Measurements from ENCODE around the gene SIK1.
"Not testable (repeated sequence)": the region's sequence is repeated elsewhere in the genome, so short reads cannot be mapped to it uniquely, and the experiment has no call there.

Gene SIK1

DNA sequence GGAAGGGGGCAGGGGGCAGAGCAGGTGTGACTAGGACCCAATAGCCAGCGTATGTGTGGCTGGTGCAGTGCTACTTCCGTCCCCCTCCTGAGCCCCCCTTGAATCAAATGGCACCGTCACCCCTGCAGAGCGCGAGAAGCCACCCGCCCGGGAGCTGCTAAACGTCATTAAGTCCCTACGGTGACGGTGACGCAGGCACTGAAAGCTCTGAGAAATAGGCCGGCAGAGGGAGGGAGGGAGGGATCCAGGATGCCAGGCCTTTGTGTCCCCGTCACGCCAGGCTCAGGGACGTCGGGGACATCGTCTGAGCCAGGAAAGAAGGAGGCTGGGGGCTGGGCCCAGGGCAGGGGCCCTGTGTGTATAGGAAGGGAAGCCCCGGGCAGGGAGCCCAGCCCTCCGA, 43.6 kb downstream of the SIK1 start:
- DNase-seq: not testable (repeated sequence)

GRCh38 chr21:43382902-43383301, 44.0 kb downstream of the SIK1 start:
- not testable (repeated sequence) for DNase-seq

GRCh38 chr21:43380852-43381533, 45.9 kb downstream of the SIK1 start:
- not testable (repeated sequence) for DNase-seq

DNA sequence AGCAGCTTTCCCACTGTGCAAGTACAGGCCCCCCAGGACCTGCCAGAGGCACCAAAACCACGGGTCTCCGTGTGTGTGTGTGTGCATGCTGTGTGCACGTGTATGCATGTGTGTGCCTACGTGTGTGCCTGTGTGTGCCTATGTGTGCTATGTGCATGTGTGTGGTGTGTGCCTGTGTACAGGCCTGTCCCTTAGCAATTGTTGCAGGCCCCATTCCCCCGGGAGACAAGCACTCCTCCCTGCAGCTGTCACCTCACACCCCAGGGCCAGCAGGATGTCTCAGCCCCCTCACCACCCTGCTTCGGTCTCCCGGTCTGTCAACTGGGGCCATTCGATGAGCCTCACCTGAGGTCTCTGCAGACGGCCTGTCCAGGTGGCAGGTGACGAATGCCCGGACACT, 46.6 kb downstream of the SIK1 start:
- DNase-seq: not testable (repeated sequence)

DNA sequence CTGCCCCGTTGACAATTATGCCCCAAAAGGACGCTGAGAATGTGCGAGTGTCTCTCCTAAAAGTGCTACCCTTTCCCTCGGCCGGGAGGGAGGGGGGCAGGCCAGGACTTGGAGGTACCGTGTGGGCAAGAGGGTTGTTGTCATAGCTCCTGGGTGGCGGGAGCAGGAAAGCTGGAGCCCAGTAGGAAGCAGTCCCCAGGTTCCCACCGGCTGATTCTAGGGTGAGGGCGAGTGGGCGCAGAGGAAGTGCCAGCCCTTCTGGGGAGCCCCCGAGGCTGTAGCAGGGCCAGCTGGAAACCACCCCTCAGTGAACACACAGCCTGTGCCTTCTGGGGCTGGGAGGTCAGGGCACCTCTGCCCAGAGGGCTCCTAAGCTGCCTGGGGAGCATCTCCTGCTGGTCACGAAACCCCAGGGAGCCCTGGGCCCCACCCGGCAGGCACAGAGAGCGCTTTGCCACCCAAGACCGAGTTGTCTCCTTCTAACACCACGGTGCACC, 47.3 kb downstream of the SIK1 start:
- not testable (repeated sequence) for DNase-seq

- DNase-seq: no peak
Measured at GRCh38 chr21:43376478-43376882, 50.5 kb downstream of the SIK1 start.

- DNase-seq: no peak
Measured at GRCh38 chr21:43375837-43376477, 51.0 kb downstream of the SIK1 start.

DNA sequence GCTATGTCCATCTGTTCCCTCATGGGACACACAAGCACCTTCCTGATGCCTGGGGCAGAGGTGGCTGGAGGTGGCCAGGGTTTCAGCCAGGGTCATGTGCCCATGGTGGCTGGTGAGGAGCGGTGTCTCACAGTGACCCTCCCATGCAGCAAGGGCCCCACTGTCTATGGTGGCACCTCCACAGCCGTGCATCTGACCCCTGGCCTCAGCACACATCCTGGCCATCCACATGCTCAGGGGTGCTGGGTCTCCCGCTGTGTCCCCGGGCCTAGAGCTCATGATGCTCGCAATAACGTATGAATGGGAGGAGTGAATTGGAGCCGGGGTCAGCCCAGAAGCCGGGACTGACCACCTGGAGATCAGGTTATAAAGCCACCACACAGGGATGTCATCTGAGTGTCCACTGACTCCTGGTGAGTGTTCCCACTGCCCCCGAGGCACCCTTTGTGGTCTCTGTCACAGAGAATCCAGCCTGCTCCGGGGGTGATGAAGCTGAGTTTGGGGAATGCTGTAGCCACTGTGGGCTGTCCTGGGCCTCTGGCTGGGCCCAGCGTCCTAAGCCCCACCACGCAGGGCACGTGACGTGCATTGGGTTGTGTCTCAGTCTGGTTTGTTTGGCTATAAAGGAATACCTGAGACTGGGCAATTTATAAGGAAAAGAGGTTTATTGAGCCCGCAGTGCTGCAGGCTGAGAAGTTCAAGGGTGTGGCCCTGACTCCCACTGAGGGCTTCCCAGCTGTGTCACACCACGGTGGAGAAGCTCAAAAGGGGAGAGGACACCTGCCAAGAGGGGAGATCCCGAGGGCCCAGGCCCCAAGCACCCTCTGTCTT, 51.7 kb downstream of the SIK1 start:
- no peak for DNase-seq

GRCh38 chr21:43374228-43374885, 52.6 kb downstream of the SIK1 start:
- DNase-seq: no peak

GRCh38 chr21:43373362-43374227, 53.3 kb downstream of the SIK1 start:
- no peak for DNase-seq

DNA sequence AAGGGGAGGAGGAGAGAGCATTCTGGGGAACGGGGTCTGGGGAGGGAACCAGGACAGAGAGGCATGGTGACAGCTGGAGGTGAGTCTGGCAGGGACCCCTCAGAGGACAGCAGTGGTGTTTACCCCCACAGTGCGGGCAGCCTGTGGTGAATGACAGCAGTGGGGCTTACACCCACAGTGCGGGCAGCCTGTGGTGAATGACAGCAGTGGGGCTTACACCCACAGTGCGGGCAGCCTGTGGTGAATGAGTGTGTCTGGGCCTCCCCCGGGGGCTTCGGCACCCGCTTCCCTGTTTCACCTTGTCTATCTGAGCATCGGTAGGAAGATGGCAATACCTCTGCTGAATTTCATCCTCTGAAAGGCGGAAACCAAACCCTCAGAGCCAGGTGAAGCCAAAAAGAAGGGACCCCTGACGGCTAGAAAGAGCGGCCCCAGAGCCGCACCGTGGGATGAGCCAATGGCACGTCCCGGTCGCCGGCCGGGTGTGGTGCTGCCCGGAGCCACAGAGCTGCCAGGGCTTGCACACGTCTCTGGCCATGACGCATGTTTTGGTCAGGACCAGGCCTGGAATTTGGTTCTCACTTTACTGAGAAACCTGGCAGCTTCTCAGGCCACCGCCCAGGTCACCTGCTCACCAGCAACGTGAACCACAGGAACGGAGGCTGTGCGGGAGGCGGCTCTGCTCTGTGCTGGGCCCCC, 54.1 kb downstream of the SIK1 start:
- DNase-seq: no peak

GRCh38 chr21:43371786-43372185, 55.1 kb downstream of the SIK1 start:
- no peak for DNase-seq

GRCh38 chr21:43370888-43371570, 55.9 kb downstream of the SIK1 start:
- no peak for DNase-seq

DNA sequence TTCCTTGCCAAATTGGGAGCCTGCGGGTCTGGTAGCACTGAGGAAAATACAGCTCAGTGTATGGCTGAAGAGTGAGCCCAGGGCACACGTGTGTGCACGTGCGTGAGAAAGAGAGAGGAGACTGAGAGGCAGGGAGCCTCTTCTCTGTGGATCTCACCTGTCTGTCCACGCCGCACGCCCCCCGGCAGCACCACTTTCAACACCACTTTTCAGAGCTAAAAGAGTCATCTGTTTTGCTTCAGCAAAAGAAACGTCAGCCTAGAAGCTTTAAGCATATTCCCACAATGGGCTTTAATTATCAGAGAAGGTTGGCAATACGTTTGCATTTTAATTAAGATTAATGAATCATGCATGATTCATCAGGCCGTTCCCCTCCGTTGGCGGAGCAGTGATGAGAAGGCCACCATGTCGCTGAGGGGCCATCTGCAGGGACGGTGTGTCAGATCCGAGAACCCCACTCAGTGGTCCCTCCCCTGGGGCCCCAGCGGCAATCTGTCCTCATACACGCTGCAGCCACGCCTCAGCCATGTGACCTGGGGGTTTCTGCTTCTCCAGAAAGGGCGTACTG, 56.8 kb downstream of the SIK1 start:
- DNase-seq: no peak

- no peak for DNase-seq
Measured at GRCh38 chr21:43369596-43370090, 57.3 kb downstream of the SIK1 start.

DNA sequence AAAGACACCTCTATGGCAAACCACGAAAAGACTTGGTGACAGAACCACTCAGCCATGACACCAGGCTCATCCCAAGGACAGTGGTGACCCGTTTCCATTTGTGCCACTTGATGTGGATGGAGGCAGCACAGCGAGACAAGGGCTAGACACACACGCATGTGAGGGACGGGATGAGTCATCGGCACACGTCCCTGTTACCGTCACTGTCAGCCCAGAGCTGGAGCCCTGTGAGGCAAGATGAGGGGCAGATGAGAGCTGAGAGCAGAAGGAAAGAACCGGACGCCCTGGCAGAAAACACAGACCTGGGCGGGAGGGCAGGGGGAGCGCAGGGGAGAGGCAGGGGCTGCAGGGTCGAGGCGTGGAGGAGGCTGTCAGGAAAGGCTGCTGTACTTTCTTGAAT, 57.8 kb downstream of the SIK1 start:
- DNase-seq: no peak

DNA sequence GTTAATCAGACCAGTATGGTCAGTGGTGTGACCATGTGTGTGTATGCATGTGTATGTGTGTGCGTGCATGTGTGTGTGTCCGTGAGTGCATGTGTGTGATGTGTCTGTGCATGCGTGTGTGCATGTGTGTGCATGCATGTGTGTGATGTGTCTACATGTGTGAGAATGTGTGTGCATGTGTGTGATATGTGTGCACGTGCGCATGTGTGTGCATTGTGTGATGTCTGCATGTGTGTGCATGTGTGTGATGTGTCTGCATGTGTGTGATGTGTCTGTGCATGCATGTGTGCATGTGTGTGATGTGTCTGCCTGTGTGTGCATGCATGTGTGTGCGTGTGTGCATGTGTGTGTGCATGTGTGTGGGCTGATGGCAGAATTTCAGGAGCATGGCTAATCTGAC, 58.2 kb downstream of the SIK1 start:
- DNase-seq: no peak

DNA sequence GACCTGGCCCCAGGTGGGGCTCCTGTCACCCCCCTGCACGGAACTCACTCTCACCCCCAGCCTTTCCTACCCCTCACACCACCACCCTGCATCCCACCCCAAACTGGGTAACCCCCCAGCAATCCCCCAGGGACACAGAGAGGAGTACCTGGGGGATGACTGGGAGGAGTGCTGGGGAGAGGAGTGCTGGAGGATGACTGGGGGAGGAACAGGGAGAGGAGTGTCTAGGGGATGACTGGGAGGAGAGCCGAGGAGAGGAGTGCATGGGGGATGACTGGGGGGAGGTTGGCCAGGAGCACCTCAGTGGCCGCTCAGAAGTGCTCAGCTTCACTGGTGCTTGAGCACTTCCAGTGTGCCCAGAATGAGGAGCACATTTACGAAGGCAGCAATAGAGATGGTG, 59.1 kb downstream of the SIK1 start:
- no peak for DNase-seq

- DNase-seq: no peak
Measured at GRCh38 chr21:43367296-43367695, 59.6 kb downstream of the SIK1 start.

DNA sequence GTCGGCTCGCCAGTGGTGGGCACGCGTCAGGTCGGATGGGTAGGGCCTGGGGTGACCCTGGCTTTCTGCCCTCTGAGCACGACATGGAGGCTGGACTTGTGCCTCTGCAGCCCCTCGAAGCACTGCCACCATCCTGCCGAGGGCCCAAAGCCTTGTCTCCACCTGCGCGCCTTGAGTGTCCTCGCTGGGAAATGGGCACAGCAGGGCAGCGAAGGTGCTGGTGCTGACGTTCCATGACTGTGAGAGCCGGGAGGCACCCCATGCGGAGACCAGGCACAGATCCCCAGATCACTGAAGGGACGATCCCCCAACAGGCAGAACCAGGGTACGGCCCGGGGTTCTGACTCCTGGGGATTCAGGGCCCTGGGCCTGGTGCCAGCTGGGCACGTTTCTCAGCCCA, 60.3 kb downstream of the SIK1 start:
- DNase-seq: no peak
